H1 (cell line): ENCODE measurements around the gene TMPRSS13. TPM values are rescaled to one million over a fixed set of nuclear protein-coding genes. Genes with fewer than 3 reads are reported as not detected.

Experiments used
- FOSL1 ChIP-seq: IDR thresholded peaks from 2 replicates; pipeline ENCODE4 v1.6.1; 2011; ENCODE audit warnings: mild to moderate bottlenecking, low read depth, low read length, moderate library complexity; ENCODE audit not compliant: insufficient read depth
- GTF2F1 ChIP-seq: IDR thresholded peaks from 2 replicates; pipeline ENCODE4 v1.6.1; 2012; ENCODE audit warnings: low read depth, low read length, improper control_type of control experiment, borderline replicate concordance
- NRF1 ChIP-seq: IDR thresholded peaks from 2 replicates; pipeline ENCODE4 v1.6.1; 2011; ENCODE audit warnings: mild to moderate bottlenecking, low read depth, low read length, improper control_type of control experiment
- RAD21 ChIP-seq, 2 experiments: IDR thresholded peaks in 1 of 2; conservative IDR thresholded peaks in 1 of 2; 2 replicates each; pipeline ENCODE4 v1.6.1; 2011; ENCODE audit warnings: low read depth in 2 of 2, low read length in 2 of 2, improper control_type of control experiment in 1 of 2, inconsistent platforms in 1 of 2, mild to moderate bottlenecking in 1 of 2, moderate library complexity in 1 of 2
- SIX5 ChIP-seq: IDR thresholded peaks from 2 replicates; pipeline ENCODE4 v1.6.1; 2011; ENCODE audit warnings: mild to moderate bottlenecking, low read depth, low read length
- TAF1 ChIP-seq: IDR thresholded peaks from 2 replicates; pipeline ENCODE4 v1.6.1; 2011; ENCODE audit warnings: mild to moderate bottlenecking, low read depth, low read length
- polyA plus RNA-seq, 7 experiments: library from polyadenylated mRNA; depleted of rRNA in 3 of 7; stranded (reverse) in 5 of 7; unstranded in 2 of 7; fragments of >200 nt in 5 of 7; fragments of 200-250 nt in 2 of 7; gene quantifications; 1 replicate in 5 of 7; 2 replicates in 1 of 7; 4 replicates in 1 of 7; pipeline versions ENCODE4 v1.2.1 to v1.2.3, GENCODE V29; 2011 to 2013; ENCODE audit warnings: missing spikeins in 2 of 7, mixed read lengths in 2 of 7
- total RNA-seq: library from RNA; stranded (reverse); fragmentation: NEBNext Ultra II Directional; extraction: Animal tissue kit (Norgen Biotek cat#: 25700); gene quantifications from 2 replicates; pipeline ENCODE4 v1.2.1, GENCODE V29; 2021

TMPRSS13 gene
- total and polyA plus RNA-seq, 2 of the 8 experiments (the other 6 are each of a cell fraction or from before 2014, with no cell fraction given) = 0.61 to 0.79 TPM

- TF ChIP-seq RAD21 (IDR thresholded peaks at IDR 0.05 in 1 of 2, conservative IDR thresholded peaks at IDR 0.05 in 1 of 2; ENCODE audit: low read depth in 2 of 2, low read length in 2 of 2) (no peak), SIX5 (no peak), FOSL1 (no peak), NRF1 (no peak), GTF2F1 (no peak), TAF1 (no peak)
These were observed 31.2 kb upstream of the TMPRSS13 start (continued) for GRCh38 chr11:117960406-117960805.
